HPDE6-E6E7 (cell line): ENCODE results near the gene MYH7B.

Experiments used
- DNase-seq: peaks from one replicate; pipeline ENCODE4 v3.0.0; 2011; ENCODE audit warnings: missing footprints; ENCODE audit errors: extremely low spot score

Gene MYH7B

GRCh38 chr20:34945315-34946077, 10.2 kb upstream of the MYH7B start:
- DNase-seq = no peak

GRCh38 chr20:34946661-34947060, 9.0 kb upstream of the MYH7B start:
- no peak for DNase-seq

DNA sequence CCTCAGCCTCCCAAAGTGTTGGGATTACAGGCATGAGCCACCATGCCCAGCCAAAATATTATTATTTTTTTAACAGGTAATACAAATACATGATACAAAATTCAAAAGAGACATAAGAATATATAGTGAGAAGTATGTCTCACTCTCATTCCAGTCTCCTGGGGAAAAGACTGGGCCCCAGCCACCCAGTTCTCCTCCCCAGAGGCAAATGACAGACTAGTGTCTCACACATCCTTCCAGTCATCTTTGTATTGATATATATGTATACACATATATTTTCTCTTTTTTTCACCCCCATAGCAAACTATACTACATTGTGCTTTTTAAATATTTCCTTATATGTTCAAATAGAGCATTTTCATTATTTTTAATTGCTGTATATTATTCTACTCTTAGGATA, 8.3 kb upstream of the MYH7B start:
- no peak for DNase-seq

DNA sequence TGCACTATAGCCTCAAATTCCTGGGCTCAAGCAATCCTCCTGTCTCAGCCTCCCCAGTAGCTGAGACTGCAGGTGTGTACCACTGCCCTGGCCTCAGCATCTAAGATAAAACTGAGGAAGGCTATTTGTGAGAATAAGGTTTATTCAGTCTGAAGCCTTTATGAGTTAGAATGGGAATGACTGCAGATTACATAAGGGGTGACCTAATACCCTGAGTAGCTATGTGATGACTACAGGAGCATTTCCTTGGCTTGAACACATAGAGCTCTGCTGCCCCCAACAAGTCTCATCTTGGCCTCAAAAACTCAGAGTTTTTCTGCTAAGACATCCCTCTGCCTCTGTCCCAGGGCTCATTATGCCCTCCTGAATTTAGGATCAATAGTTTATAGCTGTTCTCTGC, 7.6 kb upstream of the MYH7B start:
- DNase-seq = peak; percentile 74

DNA sequence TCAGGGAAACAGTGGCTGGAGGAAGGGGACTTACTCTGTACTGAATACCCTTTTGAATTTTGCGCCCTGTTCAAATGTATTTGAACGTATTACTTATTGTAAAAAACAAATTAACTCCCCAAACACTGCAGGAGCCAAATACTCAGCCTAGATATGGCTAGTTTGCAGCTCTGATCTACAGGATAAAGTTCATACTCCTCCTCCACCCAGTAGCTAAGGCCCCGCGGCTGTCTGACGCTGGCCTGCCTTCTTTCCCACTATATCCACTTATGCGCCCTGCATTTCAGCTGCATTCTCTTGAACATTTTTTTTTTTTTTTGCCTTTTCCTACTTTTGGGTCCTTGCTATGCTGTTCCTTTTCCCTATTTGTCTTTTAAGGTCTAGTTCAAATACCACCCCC, 6.5 kb upstream of the MYH7B start:
- no peak for DNase-seq

DNA sequence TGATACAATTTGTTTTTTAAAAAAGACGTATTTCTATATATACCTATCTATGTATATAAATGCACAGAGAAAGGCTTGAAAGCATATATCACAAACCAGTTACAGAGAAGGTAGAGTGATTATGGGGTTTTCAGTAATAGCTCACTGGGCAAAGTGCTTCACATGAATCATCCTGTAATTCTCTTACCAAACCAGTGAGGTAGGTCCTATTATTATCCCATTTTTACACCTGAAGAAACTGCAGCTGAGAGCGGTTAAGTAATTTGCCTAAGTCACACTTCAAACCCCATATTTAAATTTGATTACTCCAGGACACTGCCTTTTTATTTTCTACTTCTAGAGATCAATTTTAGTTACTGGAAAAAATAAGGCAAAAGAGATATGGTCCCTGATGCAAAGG, 4.4 kb upstream of the MYH7B start:
- DNase-seq = peak; percentile 59

GRCh38 chr20:34951652-34952051, 4.0 kb upstream of the MYH7B start:
- DNase-seq = no peak

GRCh38 chr20:34952671-34953070, 3.0 kb upstream of the MYH7B start:
- DNase-seq = no peak

- DNase-seq = no peak
Measured at GRCh38 chr20:34953960-34954359, 1.7 kb upstream of the MYH7B start.

DNA sequence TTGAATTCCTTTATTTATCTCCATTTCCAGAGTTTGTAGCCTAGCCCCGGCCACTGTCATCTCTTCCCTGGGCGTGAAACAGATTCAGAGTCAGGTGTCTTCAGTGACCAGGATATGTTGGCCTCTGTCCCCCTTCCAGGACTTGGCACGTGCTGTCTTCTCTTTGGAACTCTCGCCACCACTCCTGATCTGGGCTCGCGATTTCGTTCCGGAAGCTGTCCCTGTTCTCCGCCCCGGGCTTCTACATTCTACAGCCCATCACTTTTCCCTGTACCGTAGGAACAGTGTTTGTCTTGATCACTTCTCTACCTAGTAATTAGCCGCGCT, 801 bp upstream of the MYH7B start:
- no peak for DNase-seq

- DNase-seq = no peak
Measured at GRCh38 chr20:34956041-34956458, 382 bp downstream of the MYH7B start.

DNA sequence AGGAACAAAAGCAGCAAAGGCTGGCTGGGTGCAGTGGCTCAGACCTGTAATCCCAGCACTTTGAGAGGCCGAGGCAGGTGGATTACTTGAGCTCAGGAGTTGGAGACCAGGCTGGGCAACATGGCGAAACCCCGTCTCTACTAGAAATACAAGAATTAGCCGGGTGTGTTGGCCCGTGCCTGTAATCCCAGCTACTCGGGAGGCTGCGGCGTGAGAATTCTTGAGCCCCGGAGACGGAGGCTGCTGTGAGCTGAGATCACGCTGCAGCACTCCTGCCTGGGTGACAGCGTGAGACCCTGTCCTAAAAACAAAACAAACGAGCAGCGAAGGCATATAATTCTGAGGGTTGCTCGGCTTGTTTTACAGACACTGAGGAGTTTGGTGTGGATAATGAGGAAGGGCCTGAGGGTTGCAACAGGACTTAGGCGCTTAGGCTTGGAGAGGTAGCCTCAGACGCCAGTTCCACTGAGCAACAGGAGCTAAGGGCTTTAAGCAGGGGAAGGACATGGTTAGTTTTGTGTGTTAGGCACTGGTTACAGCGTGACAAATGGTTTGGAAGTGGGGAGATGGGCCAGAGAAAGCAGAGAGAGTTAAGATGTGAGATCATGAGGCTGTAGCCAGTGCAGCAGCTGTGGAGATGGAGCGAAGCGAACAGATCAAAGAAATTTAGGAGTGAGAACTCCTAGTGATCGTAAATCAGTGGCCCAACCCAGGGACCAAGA, 1.2 kb downstream of the MYH7B start:
- DNase-seq = no peak

- DNase-seq = no peak
Measured at GRCh38 chr20:34964486-34964885, 8.8 kb downstream of the MYH7B start.

DNA sequence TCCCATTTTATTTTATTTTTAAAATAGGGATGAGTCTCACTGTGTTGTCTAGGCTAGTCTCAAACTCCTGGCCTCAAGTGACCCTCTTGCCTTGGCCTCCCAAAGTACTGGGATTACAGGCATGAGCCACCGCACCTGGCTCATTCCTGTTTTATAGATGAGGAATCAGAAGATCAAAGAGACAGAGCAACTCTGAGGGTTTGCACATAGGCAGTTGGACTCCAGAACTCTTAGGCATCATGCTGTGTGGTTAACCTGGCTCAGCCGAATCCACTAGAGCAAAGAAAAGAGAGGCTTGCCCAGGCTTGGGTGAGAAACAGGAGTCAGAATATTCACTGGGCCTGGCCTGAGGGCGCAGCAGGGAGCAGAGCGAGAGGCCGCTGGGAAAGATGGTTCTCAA, 9.4 kb downstream of the MYH7B start:
- no peak for DNase-seq

GRCh38 chr20:34967421-34967820, 11.8 kb downstream of the MYH7B start:
- DNase-seq = no peak

DNA sequence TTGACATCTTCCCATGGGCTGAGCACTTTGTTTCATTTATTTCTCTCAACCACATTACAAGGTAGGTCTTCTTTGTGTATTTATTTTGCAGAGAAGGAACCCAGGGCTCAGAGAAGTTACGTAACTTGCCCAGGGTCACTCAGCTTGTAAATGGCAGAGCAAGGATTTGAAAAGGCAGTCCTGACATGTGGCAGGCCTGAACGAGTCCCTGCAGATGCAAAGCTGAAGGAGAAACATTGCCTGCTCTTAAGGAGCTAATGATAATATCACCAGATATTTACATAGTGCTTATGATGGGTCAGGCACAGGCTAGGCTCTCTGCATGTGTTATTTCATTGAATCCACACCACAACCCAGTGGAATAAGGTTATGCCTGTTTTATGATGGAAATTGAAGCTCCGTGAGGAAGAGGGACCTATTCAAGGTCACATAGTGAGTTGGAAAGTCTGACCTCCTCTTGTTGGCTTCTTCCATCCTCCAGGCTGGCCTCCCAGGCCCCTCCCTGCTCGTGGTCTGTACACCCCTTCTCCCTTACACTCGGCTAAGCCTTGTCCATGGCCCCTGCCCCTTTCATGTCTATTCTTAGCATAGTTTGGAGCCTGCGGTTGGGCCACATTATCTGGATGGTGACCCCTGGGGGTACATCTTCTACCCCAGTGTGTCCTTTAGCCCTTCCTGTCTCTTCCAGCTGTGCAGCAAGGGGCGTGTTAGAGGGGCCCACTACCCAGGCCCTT, 12.5 kb downstream of the MYH7B start:
- DNase-seq = no peak

- no peak for DNase-seq
Measured at GRCh38 chr20:34970193-34970840, 14.6 kb downstream of the MYH7B start.

- no peak for DNase-seq
Measured at GRCh38 chr20:34970846-34971560, 15.3 kb downstream of the MYH7B start.

- DNase-seq = no peak
Measured at GRCh38 chr20:34971561-34972235, 16.0 kb downstream of the MYH7B start.

DNA sequence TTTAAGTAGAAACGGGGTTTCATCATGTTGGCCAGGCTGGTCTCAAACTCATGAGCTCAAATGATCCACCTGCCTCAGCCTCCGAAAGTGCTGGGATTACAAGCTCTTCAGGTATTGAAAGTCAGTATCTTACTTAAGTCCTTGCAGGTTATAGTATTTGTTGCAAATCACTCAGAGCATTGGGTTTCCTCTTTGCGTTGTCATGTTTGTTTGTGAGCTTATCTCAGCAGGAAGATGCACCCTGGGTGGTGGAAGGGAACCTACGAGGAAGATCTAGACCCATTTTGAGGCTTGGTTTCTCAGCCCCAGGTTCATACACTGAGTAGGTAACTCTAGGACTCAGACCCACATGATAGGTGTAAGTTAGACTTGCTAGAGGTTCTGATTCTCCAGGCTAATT, 18.6 kb downstream of the MYH7B start:
- no peak for DNase-seq

DNA sequence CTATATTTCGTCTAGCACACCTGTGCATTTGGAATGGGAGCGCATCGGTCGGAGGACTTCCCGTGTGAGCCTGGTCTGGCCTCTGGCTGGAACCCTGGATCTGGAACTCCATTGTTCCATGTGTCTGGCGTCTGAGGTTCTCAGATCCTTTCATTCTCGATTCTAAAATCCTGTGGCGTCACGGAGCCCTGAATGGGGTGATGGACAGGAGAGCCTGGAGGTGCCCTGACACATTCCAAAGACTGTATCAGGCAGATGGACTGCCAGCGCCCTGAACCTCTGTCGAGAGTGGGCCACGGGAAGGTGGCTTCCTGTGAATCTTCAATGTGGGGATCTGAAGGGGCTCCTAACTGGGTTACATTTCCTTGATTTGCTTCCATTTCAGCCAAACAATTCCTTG, 20.6 kb downstream of the MYH7B start:
- DNase-seq = no peak
